Tibial nerve (tissue), 4 donors: ENCODE data around the gene SASS6. TPM values are rescaled to one million over a fixed set of nuclear protein-coding genes. Genes with fewer than 3 reads are reported as not detected.

Experiments used
- DNase-seq, 2 donors: peaks; one replicate each; pipeline ENCODE4 v3.0.0-alpha.2; 2019; ENCODE audit warnings: low spot score in 2 of 2
- H3K27ac ChIP-seq, 4 donors: fragments of 200-600 bp; sonication (generic) in 3 of 4; one replicate each; pipeline ENCODE4 v1.5.1; 2017 to 2019; ENCODE audit warnings: mild to moderate bottlenecking in 1 of 4
- H3K27me3 ChIP-seq, 2 donors: fragments of 200-600 bp; sonication (generic) in 1 of 2; one replicate each; pipeline versions ENCODE4 v1.5.1 to v1.6.0; 2017 to 2019
- H3K36me3 ChIP-seq, 3 donors: fragments of 200-600 bp; sonication (generic); one replicate each; pipeline ENCODE4 v1.5.1; 2018 to 2019
- H3K4me1 ChIP-seq, 4 donors: fragments of 200-600 bp; sonication (generic) in 3 of 4; one replicate each; pipeline ENCODE4 v1.5.1; 2017 to 2019
- H3K4me3 ChIP-seq, 4 donors: fragments of 200-600 bp; sonication (generic) in 3 of 4; one replicate each; pipeline ENCODE4 v1.5.1; 2017 to 2019; ENCODE audit warnings: mild to moderate bottlenecking in 1 of 4, moderate library complexity in 1 of 4
- H3K9me3 ChIP-seq, 4 donors: fragments of 200-600 bp; sonication (generic) in 3 of 4; one replicate each; pipeline ENCODE4 v1.5.1; 2017 to 2019
- CTCF ChIP-seq, 5 experiments: fragments of 200-600 bp in 3 of 5; fragments of 450-650 bp in 2 of 5; sonication (generic) in 3 of 5; IDR thresholded peaks; one replicate each; pipeline ENCODE4 v1.5.1; 2016 to 2019; ENCODE audit warnings: antibody characterized with exemption in 5 of 5, mild to moderate bottlenecking in 3 of 5, moderate library complexity in 2 of 5
- EP300 ChIP-seq, 2 donors: sonication (generic); formaldehyde crosslinking; IDR thresholded peaks; one replicate each; pipeline ENCODE4 v1.6.1; 2017; ENCODE audit warnings: antibody characterized with exemption in 2 of 2, mild to moderate bottlenecking in 1 of 2
- POLR2A ChIP-seq, 2 donors: fragments of 450-650 bp; IDR thresholded peaks; one replicate each; pipeline ENCODE4 v1.6.1; 2017; ENCODE audit warnings: antibody characterized with exemption in 2 of 2, mild to moderate bottlenecking in 2 of 2, moderate library complexity in 2 of 2
- WGBS, 2 donors: methylation state at CpG; one replicate each; pipeline ENCODE4 v1.1.5; 2018; 5-methylcytosine and 5-hydroxymethylcytosine counted together
- total RNA-seq, 4 donors: library from RNA; depleted of rRNA; stranded (reverse); fragments of >200 nt; gene quantifications; one replicate each; pipeline ENCODE4 v1.1.0, GENCODE V29; 2016

SASS6 gene
- total RNA-seq, 4 donors from 2014 or later, result 1.8 to 3.9 (median 2.7) TPM

GRCh38 chr1:100137602-100138001 is 4.9 kb upstream of the SASS6 start:
- WGBS, 2 donors, result 96% methylated on average over 2 of the region's 2 CpGs
- H3K36me3 ChIP-seq, result peaks cover 0 to 61% (median 8%) of the 10 kb centered on the region in 3 donors
- H3K4me3 ChIP-seq, result no peak overlapping the region
- no peak for DNase-seq
- no peaks in the 10 kb centered on the region for H3K9me3 ChIP-seq
- no peaks in the 10 kb centered on the region for H3K27me3 ChIP-seq
- peaks cover 0 to 30% (median 16%) of the 10 kb centered on the region in 4 donors for H3K4me1 ChIP-seq
- H3K27ac ChIP-seq, result no peak overlapping the region
- TF ChIP-seq POLR2A (IDR thresholded peaks at IDR 0.05) (no peak), CTCF (IDR thresholded peaks at IDR 0.05) (no peak), EP300 (IDR thresholded peaks at IDR 0.05) (no peak)

GRCh38 chr1:100134872-100135271 is 2.1 kb upstream of the SASS6 start:
- Histone ChIP-seq H3K4me1 (peaks cover 0 to 41% (median 16%) of the 10 kb centered on the region in 4 donors), H3K27me3 (no peaks in the 10 kb centered on the region), H3K4me3 (no peak overlapping the region), H3K9me3 (no peaks in the 10 kb centered on the region), H3K36me3 (peaks cover 0 to 33% (median 1%) of the 10 kb centered on the region in 3 donors), H3K27ac (no peak overlapping the region)
- TF ChIP-seq EP300 (IDR thresholded peaks at IDR 0.05) (no peak), POLR2A (IDR thresholded peaks at IDR 0.05) (no peak), CTCF (IDR thresholded peaks at IDR 0.05) (no peak)
- WGBS, 2 donors, result 54 to 70% methylated on average over 3 of the region's 3 CpGs
- DNase-seq, result no peak

- no peak for DNase-seq
- H3K27me3 ChIP-seq, result no peaks in the 10 kb centered on the region
- peaks cover 0 to under 1% (median 0%) of the 10 kb centered on the region in 3 donors for H3K36me3 ChIP-seq
- no peaks in the 10 kb centered on the region for H3K9me3 ChIP-seq
- no peak overlapping the region for H3K27ac ChIP-seq
- 71 to 74% methylated on average over 8 of the region's 8 CpGs for WGBS, 2 donors
- H3K4me3 ChIP-seq, result peak overlapping the region in 1 of 4 donors; percentile 79
- peaks cover 0 to 41% (median 16%) of the 10 kb centered on the region in 4 donors for H3K4me1 ChIP-seq
- TF ChIP-seq EP300 (IDR thresholded peaks at IDR 0.05) (no peak), CTCF (IDR thresholded peaks at IDR 0.05) (no peak), POLR2A (IDR thresholded peaks at IDR 0.05) (no peak)
Measured at GRCh38 chr1:100131623-100132022, 1.1 kb downstream of the SASS6 start.

- H3K36me3 ChIP-seq, result no peaks in the 10 kb centered on the region
- no peak for DNase-seq
- H3K27me3 ChIP-seq, result no peaks in the 10 kb centered on the region
- H3K4me1 ChIP-seq, result peaks cover 0 to 33% (median 16%) of the 10 kb centered on the region in 4 donors
- no peak overlapping the region for H3K4me3 ChIP-seq
- TF ChIP-seq CTCF (IDR thresholded peaks at IDR 0.05) (no peak), POLR2A (IDR thresholded peaks at IDR 0.05) (no peak), EP300 (IDR thresholded peaks at IDR 0.05) (no peak)
- H3K9me3 ChIP-seq, result no peaks in the 10 kb centered on the region
- no peak overlapping the region for H3K27ac ChIP-seq
- WGBS, 2 donors, result 62 to 68% methylated on average over 5 of the region's 5 CpGs
Measured at GRCh38 chr1:100130552-100131077, 2.1 kb downstream of the SASS6 start.

GRCh38 chr1:100127226-100127625 is 5.5 kb downstream of the SASS6 start:
- peaks cover 0 to 9% (median 0%) of the 10 kb centered on the region in 4 donors for H3K4me1 ChIP-seq
- no peaks in the 10 kb centered on the region for H3K36me3 ChIP-seq
- H3K4me3 ChIP-seq, result no peak overlapping the region
- no peaks in the 10 kb centered on the region for H3K27me3 ChIP-seq
- H3K27ac ChIP-seq, result no peak overlapping the region
- no peak for DNase-seq
- TF ChIP-seq POLR2A (IDR thresholded peaks at IDR 0.05) (no peak), EP300 (IDR thresholded peaks at IDR 0.05) (no peak), CTCF (IDR thresholded peaks at IDR 0.05) (no peak)
- no peaks in the 10 kb centered on the region for H3K9me3 ChIP-seq
- WGBS, 2 donors, result 64 to 65% methylated on average over 1 of the region's 1 CpG
